Measurements from ENCODE around the gene BHLHE40. TPM values are rescaled to one million over a fixed set of nuclear protein-coding genes. Genes with fewer than 3 reads are reported as not detected.

BHLHE40 gene
- total RNA-seq, 2 experiments from 2014 or later: 167 to 182 TPM

GRCh38 chr3:5021116-5022092, 42.2 kb downstream of the BHLHE40 start:
- no peak overlapping the region for H3K4me3 ChIP-seq (ENCODE audit: low read length)
- intact Hi-C loops (cut with DNase I, micrococcal nuclease): no loop called here
- no peaks in the 10 kb centered on the region for H3K27me3 Mint-ChIP-seq

GRCh38 chr3:5022187-5022965, 43.1 kb downstream of the BHLHE40 start:
- no peak for DNase-seq
- H3K9me3 Mint-ChIP-seq: no peaks in the 10 kb centered on the region
- peaks cover 51% of the 10 kb centered on the region for H3K4me1 ChIP-seq (ENCODE audit: insufficient read depth, low read length)
- peaks cover 36% of the 10 kb centered on the region for H3K4me1 Mint-ChIP-seq (ENCODE audit: low read depth)
- TF ChIP-seq CTCF (IDR thresholded peaks at IDR 0.05): no peak
- no peaks in the 10 kb centered on the region for H3K36me3 Mint-ChIP-seq (ENCODE audit: low read depth)
- no peaks in the 10 kb centered on the region for H3K36me3 ChIP-seq (ENCODE audit: insufficient read depth, low read length)
- peaks cover 0 to 4% of the 10 kb centered on the region in 2 experiments for H3K9me3 ChIP-seq (ENCODE audit: control insufficient read depth in 1 of 2, insufficient read depth in 1 of 2, low read length in 2 of 2)
- intact Hi-C loops (cut with DNase I, micrococcal nuclease): no loop called here
- H3K4me3 ChIP-seq (ENCODE audit: low read length): no peak overlapping the region
- ATAC-seq (ENCODE audit: poor library complexity): no peak
- H3K27ac ChIP-seq (ENCODE audit: low read depth in 1 of 2, low read length in 2 of 2): peak overlapping the region in 1 of 2 donors; percentile 52
- H3K4me3 Mint-ChIP-seq: no peak overlapping the region
- H3K27me3 Mint-ChIP-seq: no peaks in the 10 kb centered on the region
- no peaks in the 10 kb centered on the region for H3K27me3 ChIP-seq (ENCODE audit: control insufficient read depth in 1 of 2, insufficient read depth in 2 of 2, low read length in 2 of 2)
- H3K27ac Mint-ChIP-seq: peak overlapping the region; percentile 8
- POLR2A ChIA-PET: interaction anchor here (0.7 kb wide), 1 partner anchor 38 kb away, joined by 3 read pairs; no protein-coding TSS in a partner anchor
- CTCF ChIA-PET: interaction anchor here (1.2 to 4.6 kb wide), 8 partner anchors 29 to 302 kb away, joined by 3 to 20 read pairs (median 4); no protein-coding TSS in a partner anchor

More at GRCh38 chr3:5021116-5022092, 42.2 kb downstream of the BHLHE40 start:
- no peaks in the 10 kb centered on the region for H3K36me3 Mint-ChIP-seq (ENCODE audit: low read depth)
- POLR2A ChIA-PET: interaction anchor here (0.6 to 0.8 kb wide), 4 partner anchors 34 to 310 kb away, joined by 3 to 5 read pairs (median 3); no protein-coding TSS in a partner anchor
- ATAC-seq (ENCODE audit: poor library complexity) (no peak), DNase-seq (peak in 1 of 14 experiments; percentile 17)
- H3K4me3 Mint-ChIP-seq: no peak overlapping the region
- H3K4me1 Mint-ChIP-seq (ENCODE audit: low read depth): peaks cover 40% of the 10 kb centered on the region
- Histone ChIP-seq H3K27me3 (ENCODE audit: control insufficient read depth in 1 of 2, insufficient read depth in 2 of 2, low read length in 2 of 2) (no peaks in the 10 kb centered on the region), H3K36me3 (ENCODE audit: insufficient read depth, low read length) (no peaks in the 10 kb centered on the region), H3K9me3 (ENCODE audit: control insufficient read depth in 1 of 2, insufficient read depth in 1 of 2, low read length in 2 of 2) (peaks cover 0 to 4% of the 10 kb centered on the region in 2 experiments), H3K4me1 (ENCODE audit: insufficient read depth, low read length) (peaks cover 51% of the 10 kb centered on the region), H3K27ac (ENCODE audit: low read depth in 1 of 2, low read length in 2 of 2) (no peak overlapping the region)
- no peaks in the 10 kb centered on the region for H3K9me3 Mint-ChIP-seq
- TF ChIP-seq CTCF (IDR thresholded peaks at IDR 0.05): no peak
- CTCF ChIA-PET: interaction anchor here (0.6 to 4.6 kb wide), 10 partner anchors 28 to 310 kb away, joined by 3 to 20 read pairs (median 4); no protein-coding TSS in a partner anchor
- H3K27ac Mint-ChIP-seq: peak overlapping the region; percentile 8

Data from CD4-positive, alpha-beta T cell (primary cell).